OCI-LY3 (cell line): ENCODE data around the gene GFOD1.

Source experiments
- H2AFZ ChIP-seq: fragments of 200-600, 300-600 bp; shearing (Covaris generic); 2 replicates; pipeline ENCODE4 v1.6.0; 2014; ENCODE audit warnings: antibody characterized with exemption, low read depth, low read length
- H3K27ac ChIP-seq: fragments of 200-600, 300-600 bp; sonication (generic); 2 replicates; pipeline ENCODE4 v1.5.1; 2014; ENCODE audit warnings: mild to moderate bottlenecking, low read length, moderate library complexity, mixed read lengths
- H3K27me3 ChIP-seq: fragments of 200-600, 300-600 bp; sonication (generic); 2 replicates; pipeline ENCODE4 v1.6.1; 2014; ENCODE audit warnings: low read depth, low read length, mixed read lengths
- H3K36me3 ChIP-seq: fragments of 200-600, 300-600 bp; sonication (generic); replicated peaks from 2 replicates; pipeline ENCODE3; 2014; ENCODE audit warnings: low read depth, low read length, mixed read lengths
- H3K4me1 ChIP-seq: fragments of 300-600, 200-600 bp; sonication (generic); 2 replicates; pipeline ENCODE4 v1.6.1; 2014; ENCODE audit warnings: low read length, mixed read lengths
- H3K4me2 ChIP-seq: fragments of 200-600, 300-600 bp; sonication (generic); 2 replicates; pipeline ENCODE4 v1.6.1; 2014; ENCODE audit warnings: low read length, mixed read lengths
- H3K4me3 ChIP-seq: fragments of 300-600, 200-600 bp; sonication (generic); 2 replicates; pipeline ENCODE4 v1.5.1; 2014; ENCODE audit warnings: antibody characterized with exemption, mild to moderate bottlenecking, low read length, moderate library complexity
- H3K79me2 ChIP-seq: fragments of 300-600, 200-600 bp; shearing (Covaris generic); 2 replicates; pipeline ENCODE4 v1.6.1; 2014; ENCODE audit warnings: mild to moderate bottlenecking, low read length, mixed read lengths
- H3K9ac ChIP-seq: fragments of 300-600, 200-600 bp; shearing (Covaris generic); 2 replicates; pipeline ENCODE4 v1.6.0; 2014; ENCODE audit warnings: mild to moderate bottlenecking, low read length, moderate library complexity
- H3K9me3 ChIP-seq: fragments of 200-600, 300-600 bp; shearing (Covaris generic); 2 replicates; pipeline ENCODE4 v1.6.1; 2014; ENCODE audit warnings: low read length, mixed read lengths; ENCODE audit not compliant: insufficient read depth
- H4K20me1 ChIP-seq: fragments of 200-600, 300-600 bp; sonication (generic); 2 replicates; pipeline ENCODE4 v1.6.1; 2016; ENCODE audit warnings: low read length, mixed read lengths; ENCODE audit not compliant: insufficient read depth
- CTCF ChIP-seq: fragments of 200-600, 300-600 bp; sonication (generic); IDR thresholded peaks from 2 replicates; pipeline ENCODE4 v1.5.1; 2014; ENCODE audit warnings: antibody characterized with exemption, low read length, low read depth
- EZH2phosphoT487 ChIP-seq: fragments of 200-600 bp; shearing (Covaris generic); IDR thresholded peaks from 2 replicates; pipeline ENCODE4 v1.6.1; 2018; ENCODE audit warnings: antibody characterized with exemption, mixed run types, low read depth

The GFOD1 gene

GRCh38 chr6:13397359-13398068 lies 89.9 kb downstream of the GFOD1 start:
- Histone ChIP-seq H3K4me1 (peaks cover 10% of the 10 kb centered on the region), H3K27ac (no peak overlapping the region), H3K9me3 (no peaks in the 10 kb centered on the region), H3K79me2 (no peaks in the 10 kb centered on the region), H3K4me3 (no peak overlapping the region), H3K9ac (no peak overlapping the region), H3K27me3 (no peaks in the 10 kb centered on the region), H3K4me2 (no peak overlapping the region), H3K36me3 (no peaks in the 10 kb centered on the region), H4K20me1 (no peaks in the 10 kb centered on the region), H2AFZ (no peak overlapping the region)
- TF ChIP-seq EZH2phosphoT487, result no peak
- TF ChIP-seq CTCF, result no peak

- Histone ChIP-seq H3K4me2 (no peak overlapping the region), H3K9me3 (no peaks in the 10 kb centered on the region), H3K9ac (no peak overlapping the region), H3K27ac (no peak overlapping the region), H3K36me3 (no peaks in the 10 kb centered on the region), H3K79me2 (no peaks in the 10 kb centered on the region), H3K4me3 (no peak overlapping the region), H4K20me1 (no peaks in the 10 kb centered on the region), H3K27me3 (no peaks in the 10 kb centered on the region), H2AFZ (no peak overlapping the region), H3K4me1 (peaks cover 10% of the 10 kb centered on the region)
- TF ChIP-seq EZH2phosphoT487 (no peak), CTCF (no peak)
Observed at GRCh38 chr6:13396241-13396792, 91.1 kb downstream of the GFOD1 start.

GRCh38 chr6:13395272-13396237 lies 91.8 kb downstream of the GFOD1 start:
- Histone ChIP-seq H3K4me3 (no peak overlapping the region), H3K4me2 (no peak overlapping the region), H3K27ac (no peak overlapping the region), H4K20me1 (no peaks in the 10 kb centered on the region), H3K9ac (no peak overlapping the region), H3K9me3 (no peaks in the 10 kb centered on the region), H3K27me3 (no peaks in the 10 kb centered on the region), H2AFZ (no peak overlapping the region), H3K4me1 (peaks cover 10% of the 10 kb centered on the region), H3K79me2 (no peaks in the 10 kb centered on the region), H3K36me3 (no peaks in the 10 kb centered on the region)
- TF ChIP-seq CTCF, result no peak
- no peak for TF ChIP-seq EZH2phosphoT487

- H3K9ac ChIP-seq, result no peak overlapping the region
- H2AFZ ChIP-seq, result no peak overlapping the region
- no peaks in the 10 kb centered on the region for H3K27me3 ChIP-seq
- H3K27ac ChIP-seq, result no peak overlapping the region
- H3K36me3 ChIP-seq, result no peaks in the 10 kb centered on the region
- H3K79me2 ChIP-seq, result no peaks in the 10 kb centered on the region
- H3K4me3 ChIP-seq, result no peak overlapping the region
- H3K4me2 ChIP-seq, result no peak overlapping the region
- no peaks in the 10 kb centered on the region for H3K9me3 ChIP-seq
- peaks cover 7% of the 10 kb centered on the region for H3K4me1 ChIP-seq
- TF ChIP-seq CTCF (no peak), EZH2phosphoT487 (no peak)
- no peaks in the 10 kb centered on the region for H4K20me1 ChIP-seq
Observed at GRCh38 chr6:13392462-13392861, 94.9 kb downstream of the GFOD1 start.
